T1000 (cell line): ENCODE measurements around the gene SSBP1.
"Not testable (repeated sequence)": the region's sequence is repeated elsewhere in the genome, so short reads cannot be mapped to it uniquely, and the experiment has no call there.

Experiments
- DNase-seq: peaks from one replicate; lab custom pipeline; 2025; ENCODE audit warnings: mixed read lengths; lab: John Stamatoyannopoulos, UW

SSBP1 gene

DNA sequence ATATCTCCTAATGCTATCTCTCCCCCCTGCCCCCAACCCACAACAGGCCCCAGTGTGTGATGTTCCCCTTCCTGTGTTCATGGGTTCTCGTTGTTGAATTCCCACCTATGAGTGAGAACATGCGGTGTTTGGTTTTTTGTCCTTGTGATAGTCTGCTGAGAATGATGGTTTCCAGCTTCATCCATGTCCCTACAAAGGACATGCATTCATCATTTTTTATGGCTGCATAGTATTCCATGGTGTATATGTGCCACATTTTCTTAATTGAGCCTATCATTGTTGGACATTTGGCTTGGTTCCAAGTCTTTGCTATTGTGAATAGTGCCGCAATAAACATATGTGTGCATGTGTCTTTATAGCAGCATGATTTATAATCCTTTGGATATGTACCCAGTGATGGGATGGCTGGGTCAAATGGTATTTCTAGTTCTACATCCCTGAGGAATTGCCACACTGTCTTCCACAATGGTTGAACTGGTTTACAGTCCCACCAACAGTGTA lies 32.0 kb downstream of the SSBP1 start:
- DNase-seq = not testable (repeated sequence)

DNA sequence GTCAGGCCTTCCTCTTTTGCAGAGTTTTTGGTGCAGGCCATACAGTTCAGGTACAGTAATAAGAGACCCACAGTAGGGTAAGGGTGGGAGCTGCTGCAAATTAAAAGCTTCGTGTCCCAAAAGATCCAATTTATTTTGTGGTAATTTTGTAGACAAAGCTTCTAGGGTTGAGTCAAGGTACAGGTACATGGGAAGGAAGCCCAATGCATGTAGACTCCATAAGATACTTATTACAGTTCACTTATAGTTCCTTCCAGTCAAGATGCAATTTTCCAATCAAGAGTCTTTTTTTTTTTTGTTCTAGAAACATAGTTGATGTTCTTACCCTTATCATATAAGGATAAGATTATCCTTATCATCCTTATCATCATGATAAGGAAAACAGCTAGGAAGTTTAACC lies 38.2 kb downstream of the SSBP1 start, which contains the start of gene TAS2R4:
Gene TAS2R4, plus strand, starts transcription at position 301 of the 400 bp plus-strand sequence. CDS start 1,815 bp downstream, outside the sequence.
- no peak for DNase-seq

- no peak for DNase-seq
Observed at GRCh38 chr7:141785706-141786552, 47.8 kb downstream of the SSBP1 start.

DNA sequence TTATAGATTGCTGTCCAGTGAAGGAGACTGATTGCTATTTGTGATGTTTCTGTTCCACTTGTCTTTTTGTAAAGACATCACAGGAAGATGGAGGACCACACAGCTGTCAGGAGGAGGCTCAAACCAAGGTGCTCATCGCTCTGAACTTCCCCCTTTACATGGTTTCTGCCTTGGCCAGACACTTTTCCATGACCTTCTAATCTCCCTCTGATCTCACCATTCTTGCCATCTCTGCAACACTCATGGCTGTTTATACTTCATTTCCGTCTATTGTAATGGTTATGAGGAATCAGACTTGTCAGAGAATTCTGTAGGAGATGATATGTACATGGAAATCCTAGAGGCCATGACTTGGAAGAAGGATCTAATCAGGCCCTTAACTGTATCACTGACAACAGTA lies 50.1 kb downstream of the SSBP1 start:
- no peak for DNase-seq

- no peak for DNase-seq
Observed at GRCh38 chr7:141789917-141790316, 51.8 kb downstream of the SSBP1 start, which contains the start of gene TAS2R5. TAS2R5 (plus strand) TSS chr7:141790217; CDS start chr7:141790362, 145 bp downstream.

GRCh38 chr7:141792526-141792925 lies 54.4 kb downstream of the SSBP1 start:
- no peak for DNase-seq
